Panc1 (cell line): ENCODE results near the gene C20orf202. TPM values are rescaled to one million over a fixed set of nuclear protein-coding genes. Genes with fewer than 3 reads are reported as not detected.

ENCODE experiments used
- ATAC-seq: fragments of 200-7000 bp; cut with Tn5 transposase; 2 replicates; pipeline ENCODE4 v1.9.1; 2020; ENCODE audit warnings: mild to moderate bottlenecking, moderate library complexity
- BruUV-seq: library from RNA; stranded (reverse); fragments of 400-500 nt; replicated peaks from 2 replicates; lab custom pipeline; 2021; lab: Mats Ljungman, UMichigan
- CTCF ChIA-PET: fragments of 300-600 bp; sonication (Branson Sonifier 250); formaldehyde crosslinking; loops from one replicate; lab custom pipeline; 2022; ENCODE audit warnings: antibody characterized with exemption; lab: Charles Lee
- POLR2A ChIA-PET: fragments of 300-600 bp; sonication (Branson Sonifier 250); formaldehyde crosslinking; loops from one replicate; lab custom pipeline; 2022; ENCODE audit warnings: antibody characterized with exemption; lab: Charles Lee
- DNase-seq: peaks from one replicate; pipeline ENCODE4 v3.0.0-alpha.2; 2010; ENCODE audit warnings: low read depth, low spot score
- H3K27ac ChIP-seq: 2 replicates; pipeline ENCODE4 v1.5.1; 2011; ENCODE audit warnings: mild to moderate bottlenecking, low read length, inconsistent platforms
- H3K27me3 ChIP-seq: fragments of 200-500 bp; sonication (Bioruptor generic); 2 replicates; pipeline ENCODE4 v1.6.0; 2014; ENCODE audit warnings: low read length, inconsistent platforms; ENCODE audit not compliant: control insufficient read depth, insufficient read depth
- H3K36me3 ChIP-seq: fragments of 200-500 bp; sonication (Bioruptor generic); 2 replicates; pipeline ENCODE4 v1.5.1; 2014; ENCODE audit warnings: inconsistent platforms, mild to moderate bottlenecking, low read length, moderate library complexity; ENCODE audit not compliant: control insufficient read depth, insufficient read depth
- H3K4me1 ChIP-seq: 2 replicates; pipeline ENCODE4 v1.5.1; 2011; ENCODE audit warnings: inconsistent platforms, mild to moderate bottlenecking, low read length, moderate library complexity; ENCODE audit not compliant: control insufficient read depth, insufficient read depth
- H3K4me3 ChIP-seq, 2 experiments: 2 replicates each; pipeline ENCODE4 v1.5.1; 2011 to 2012; ENCODE audit warnings: low read depth in 2 of 2, low read length in 2 of 2, mild to moderate bottlenecking in 2 of 2, inconsistent platforms in 1 of 2, moderate library complexity in 1 of 2
- H3K9me3 ChIP-seq: fragments of 200-500 bp; sonication (Bioruptor generic); 2 replicates; pipeline ENCODE4 v1.5.1; 2014; ENCODE audit warnings: low read depth, mild to moderate bottlenecking, inconsistent platforms, low read length, moderate library complexity; ENCODE audit not compliant: control insufficient read depth, insufficient read depth
- POLR2AphosphoS5 ChIP-seq: IDR thresholded peaks from 2 replicates; pipeline ENCODE4 v1.6.1; 2012; ENCODE audit warnings: mild to moderate bottlenecking, low read depth, low read length, moderate library complexity
- SIN3A ChIP-seq: IDR thresholded peaks from 2 replicates; pipeline ENCODE4 v1.6.1; 2012; ENCODE audit warnings: low read depth, mild to moderate bottlenecking, low read length, moderate library complexity, borderline replicate concordance; ENCODE audit not compliant: insufficient read depth
- TCF7L2 ChIP-seq: IDR thresholded peaks from 2 replicates; pipeline ENCODE4 v1.6.1; 2011; ENCODE audit warnings: mild to moderate bottlenecking, low read depth, low read length, inconsistent platforms
- in situ Hi-C: cut with HindIII; loops from 2 replicates; pipeline ENCODE4 v1.10.0; 2016; ENCODE audit warnings: low sequenced_read_pairs, low pct_unique_long_range_greater_than_20kb
- intact Hi-C: fragments of 100-400 bp; cut with micrococcal nuclease; formaldehyde crosslinking; loops from one replicate; pipeline ENCODE4 v1.10.0; 2022; ENCODE audit not compliant: unreplicated experiment
- total RNA-seq: library from RNA; stranded (reverse); gene quantifications from one replicate; pipeline ENCODE4 v1.2.1, GENCODE V29; 2021; ENCODE audit not compliant: unreplicated experiment
- TF ChIP-seq, protein P1 (sequence below), 2 experiments: IDR thresholded peaks; 2 replicates each; pipeline ENCODE4 v1.6.1; 2011 to 2012; ENCODE audit warnings: low read depth in 2 of 2, control low read depth in 1 of 2, low read length in 1 of 2, mild to moderate bottlenecking in 1 of 2, moderate library complexity in 1 of 2; ENCODE audit not compliant: insufficient read depth in 1 of 2
- TF ChIP-seq, protein P2 (sequence below): fragments of 450-650 bp; IDR thresholded peaks from 2 replicates; pipeline ENCODE4 v1.5.1; 2017; ENCODE audit warnings: mild to moderate bottlenecking

C20orf202 gene
- total RNA-seq, 1 experiment from 2014 or later, result not detected

DNA sequence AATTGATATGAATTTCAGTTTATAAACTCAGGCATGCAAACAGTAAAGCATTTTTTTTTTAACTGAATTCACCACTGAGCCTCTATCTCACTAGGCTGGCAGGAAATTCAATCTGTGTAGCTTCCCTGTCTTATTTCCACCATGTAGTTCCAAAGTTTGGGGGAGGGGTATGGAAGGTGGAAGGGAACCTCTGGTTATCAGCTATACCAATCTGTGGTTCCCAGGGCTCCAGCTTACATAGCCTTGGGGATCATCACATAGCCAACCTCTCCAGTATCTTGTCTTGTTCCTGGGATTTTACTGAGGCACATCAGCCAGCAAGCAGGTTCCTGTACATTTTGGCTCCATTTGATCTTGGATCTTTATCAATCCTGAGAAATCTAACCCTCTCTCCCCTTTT lies 38.2 kb downstream of the C20orf202 start:
- DNase-seq (no peak), ATAC-seq (no peak)
- no peak for TF ChIP-seq SIN3A
- no peak for TF ChIP-seq TCF7L2
- TF ChIP-seq, protein P1, sequence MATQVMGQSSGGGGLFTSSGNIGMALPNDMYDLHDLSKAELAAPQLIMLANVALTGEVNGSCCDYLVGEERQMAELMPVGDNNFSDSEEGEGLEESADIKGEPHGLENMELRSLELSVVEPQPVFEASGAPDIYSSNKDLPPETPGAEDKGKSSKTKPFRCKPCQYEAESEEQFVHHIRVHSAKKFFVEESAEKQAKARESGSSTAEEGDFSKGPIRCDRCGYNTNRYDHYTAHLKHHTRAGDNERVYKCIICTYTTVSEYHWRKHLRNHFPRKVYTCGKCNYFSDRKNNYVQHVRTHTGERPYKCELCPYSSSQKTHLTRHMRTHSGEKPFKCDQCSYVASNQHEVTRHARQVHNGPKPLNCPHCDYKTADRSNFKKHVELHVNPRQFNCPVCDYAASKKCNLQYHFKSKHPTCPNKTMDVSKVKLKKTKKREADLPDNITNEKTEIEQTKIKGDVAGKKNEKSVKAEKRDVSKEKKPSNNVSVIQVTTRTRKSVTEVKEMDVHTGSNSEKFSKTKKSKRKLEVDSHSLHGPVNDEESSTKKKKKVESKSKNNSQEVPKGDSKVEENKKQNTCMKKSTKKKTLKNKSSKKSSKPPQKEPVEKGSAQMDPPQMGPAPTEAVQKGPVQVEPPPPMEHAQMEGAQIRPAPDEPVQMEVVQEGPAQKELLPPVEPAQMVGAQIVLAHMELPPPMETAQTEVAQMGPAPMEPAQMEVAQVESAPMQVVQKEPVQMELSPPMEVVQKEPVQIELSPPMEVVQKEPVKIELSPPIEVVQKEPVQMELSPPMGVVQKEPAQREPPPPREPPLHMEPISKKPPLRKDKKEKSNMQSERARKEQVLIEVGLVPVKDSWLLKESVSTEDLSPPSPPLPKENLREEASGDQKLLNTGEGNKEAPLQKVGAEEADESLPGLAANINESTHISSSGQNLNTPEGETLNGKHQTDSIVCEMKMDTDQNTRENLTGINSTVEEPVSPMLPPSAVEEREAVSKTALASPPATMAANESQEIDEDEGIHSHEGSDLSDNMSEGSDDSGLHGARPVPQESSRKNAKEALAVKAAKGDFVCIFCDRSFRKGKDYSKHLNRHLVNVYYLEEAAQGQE (IDR thresholded peaks at IDR 0.05; ENCODE audit: insufficient read depth in 1 of 2, low read depth in 2 of 2, low read length in 1 of 2), result no peak
- TF ChIP-seq, protein P2, sequence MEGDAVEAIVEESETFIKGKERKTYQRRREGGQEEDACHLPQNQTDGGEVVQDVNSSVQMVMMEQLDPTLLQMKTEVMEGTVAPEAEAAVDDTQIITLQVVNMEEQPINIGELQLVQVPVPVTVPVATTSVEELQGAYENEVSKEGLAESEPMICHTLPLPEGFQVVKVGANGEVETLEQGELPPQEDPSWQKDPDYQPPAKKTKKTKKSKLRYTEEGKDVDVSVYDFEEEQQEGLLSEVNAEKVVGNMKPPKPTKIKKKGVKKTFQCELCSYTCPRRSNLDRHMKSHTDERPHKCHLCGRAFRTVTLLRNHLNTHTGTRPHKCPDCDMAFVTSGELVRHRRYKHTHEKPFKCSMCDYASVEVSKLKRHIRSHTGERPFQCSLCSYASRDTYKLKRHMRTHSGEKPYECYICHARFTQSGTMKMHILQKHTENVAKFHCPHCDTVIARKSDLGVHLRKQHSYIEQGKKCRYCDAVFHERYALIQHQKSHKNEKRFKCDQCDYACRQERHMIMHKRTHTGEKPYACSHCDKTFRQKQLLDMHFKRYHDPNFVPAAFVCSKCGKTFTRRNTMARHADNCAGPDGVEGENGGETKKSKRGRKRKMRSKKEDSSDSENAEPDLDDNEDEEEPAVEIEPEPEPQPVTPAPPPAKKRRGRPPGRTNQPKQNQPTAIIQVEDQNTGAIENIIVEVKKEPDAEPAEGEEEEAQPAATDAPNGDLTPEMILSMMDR, result no peak
- TF ChIP-seq POLR2AphosphoS5, result no peak
- Histone ChIP-seq H3K36me3 (no peaks in the 10 kb centered on the region), H3K4me1 (no peaks in the 10 kb centered on the region), H3K9me3 (no peaks in the 10 kb centered on the region), H3K4me3 (no peak overlapping the region), H3K27ac (no peak overlapping the region), H3K27me3 (no peaks in the 10 kb centered on the region)
- POLR2A ChIA-PET, result no interaction called here
- CTCF ChIA-PET, result no interaction called here
- BruUV-seq, result no TSS peak
- intact Hi-C loops (no loop called here), in situ Hi-C loops (no loop called here)

DNA sequence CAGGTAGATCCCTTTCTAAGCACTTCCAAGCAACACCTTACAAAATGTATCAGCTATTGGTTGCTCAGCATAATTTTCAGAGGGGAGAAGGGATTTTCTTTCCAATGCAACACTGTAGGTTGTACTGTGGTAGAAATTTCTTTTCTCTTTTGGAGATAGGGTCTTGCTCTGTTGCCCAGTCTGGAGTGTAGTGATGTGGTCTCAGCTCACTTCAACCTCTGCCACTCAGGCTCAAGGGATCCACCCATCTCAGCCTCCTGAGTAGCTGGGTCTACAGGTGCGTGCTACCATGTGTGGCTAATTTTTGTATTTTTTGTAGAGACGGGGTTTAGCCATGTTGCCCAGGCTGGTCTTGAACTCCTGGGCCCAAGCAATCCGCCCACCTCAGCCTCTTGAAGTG lies 38.8 kb downstream of the C20orf202 start:
- intact Hi-C loops, result no loop called here
- Histone ChIP-seq H3K9me3 (no peaks in the 10 kb centered on the region), H3K36me3 (no peaks in the 10 kb centered on the region), H3K27ac (no peak overlapping the region), H3K4me1 (no peaks in the 10 kb centered on the region), H3K4me3 (no peak overlapping the region), H3K27me3 (no peaks in the 10 kb centered on the region)
- POLR2A ChIA-PET, result no interaction called here
- ATAC-seq (no peak), DNase-seq (no peak)
- in situ Hi-C loops, result no loop called here
- CTCF ChIA-PET, result no interaction called here
- no TSS peak for BruUV-seq
- TF ChIP-seq, protein P1 (IDR thresholded peaks at IDR 0.05; ENCODE audit: insufficient read depth in 1 of 2, low read depth in 2 of 2, low read length in 1 of 2), result no peak
- TF ChIP-seq, protein P2, result no peak
- TF ChIP-seq SIN3A (no peak), POLR2AphosphoS5 (no peak), TCF7L2 (no peak)
